HCT116 (cell line): ENCODE results near the gene RYR3. TPM values are rescaled to one million over a fixed set of nuclear protein-coding genes. Genes with fewer than 3 reads are reported as not detected.

Experiments used
- ATAC-seq: fragments of 200-7000 bp; cut with Tn5 transposase; 2 replicates; pipeline ENCODE4 v1.9.1; 2020; ENCODE audit warnings: mild to moderate bottlenecking, moderate library complexity
- BruUV-seq: library from RNA; stranded (reverse); fragments of 400-500 nt; replicated peaks from 2 replicates; lab custom pipeline; 2021; lab: Mats Ljungman, UMichigan
- CTCF ChIA-PET: fragments of 300-600 bp; sonication (Branson Sonifier 250); formaldehyde crosslinking; loops from one replicate; lab custom pipeline; 2021; ENCODE audit warnings: antibody characterized with exemption; lab: Charles Lee
- POLR2A ChIA-PET: fragments of 300-600, 350-600 bp; sonication (Branson Sonifier 250); formaldehyde crosslinking; loops from one replicate; lab custom pipeline; 2021; ENCODE audit warnings: antibody characterized with exemption; lab: Charles Lee
- RAD21 ChIA-PET, 2 experiments: fragments of 300-600 bp; sonication (Branson Sonifier 250); formaldehyde crosslinking; loops; one replicate each; lab custom pipeline; 2023; ENCODE audit warnings: low total read pairs in 2 of 2; ENCODE audit not compliant: uncharacterized antibody in 2 of 2, unreplicated experiment in 2 of 2, low non-redundant PET in 1 of 2; lab: Charles Lee
- DNase-seq: peaks from one replicate; pipeline ENCODE4 v3.0.0-alpha.2; 2010; ENCODE audit warnings: low read depth, low spot score
- H2AFZ ChIP-seq: fragments of 200-600 bp; shearing (Covaris generic), sonication (generic); 2 replicates; pipeline ENCODE4 v1.6.1; 2017; ENCODE audit warnings: low read depth, mixed run types, mixed read lengths, antibody characterized with exemption, low read length; ENCODE audit not compliant: poor library complexity, severe bottlenecking
- H3K27ac ChIP-seq: 2 replicates; pipeline ENCODE4 v1.5.1; 2012; ENCODE audit warnings: low read depth, low read length
- H3K27me3 ChIP-seq: fragments of 200-600 bp; sonication (generic); 2 replicates; pipeline ENCODE4 v1.6.1; 2016; ENCODE audit warnings: mixed run types, low read length, mixed read lengths; ENCODE audit not compliant: insufficient read depth
- H3K36me3 ChIP-seq, 2 experiments: fragments of 200-500 bp in 1 of 2; fragments of 200-600 bp in 1 of 2; sonication (Bioruptor generic) in 1 of 2; sonication (generic) in 1 of 2; 2 replicates each; pipeline versions ENCODE4 v1.5.1 to v1.6.1; 2014 to 2016; ENCODE audit warnings: low read length in 2 of 2, inconsistent platforms in 1 of 2, mixed read lengths in 1 of 2, mixed run types in 1 of 2; ENCODE audit not compliant: insufficient read depth in 2 of 2, control insufficient read depth in 1 of 2
- H3K4me1 ChIP-seq, 2 experiments: fragments of 200-600 bp in 1 of 2; sonication (generic) in 1 of 2; 2 replicates each; pipeline versions ENCODE4 v1.5.1 to v1.6.1; 2012 to 2017; ENCODE audit warnings: low read length in 2 of 2, inconsistent platforms in 1 of 2, mild to moderate bottlenecking in 1 of 2, mixed read lengths in 1 of 2, mixed run types in 1 of 2, moderate library complexity in 1 of 2; ENCODE audit not compliant: insufficient read depth in 2 of 2, control insufficient read depth in 1 of 2
- H3K4me2 ChIP-seq: fragments of 200-600 bp; sonication (generic); 2 replicates; pipeline ENCODE4 v1.6.1; 2017; ENCODE audit warnings: mixed run types, low read length, mixed read lengths
- H3K4me3 ChIP-seq, 2 experiments: fragments of 200-600 bp in 1 of 2; sonication (generic) in 1 of 2; replicated peaks in 1 of 2; 2 replicates each; pipeline ENCODE4 v1.5.1; 2011 to 2016; ENCODE audit warnings: low read length in 2 of 2, control low read depth in 1 of 2, low read depth in 1 of 2, mild to moderate bottlenecking in 1 of 2, mixed read lengths in 1 of 2, mixed run types in 1 of 2
- H3K79me2 ChIP-seq: fragments of 200-600 bp; sonication (generic); 2 replicates; pipeline ENCODE4 v1.6.1; 2017; ENCODE audit warnings: mild to moderate bottlenecking, mixed run types, low read length, moderate library complexity, mixed read lengths; ENCODE audit not compliant: insufficient read depth
- H3K9ac ChIP-seq: fragments of 200-600 bp; sonication (generic); 2 replicates; pipeline ENCODE4 v1.6.1; 2016; ENCODE audit warnings: low read length, mixed read lengths
- H3K9me2 ChIP-seq: fragments of 200-600 bp; sonication (generic), shearing (Covaris generic); 2 replicates; pipeline ENCODE4 v1.6.1; 2017; ENCODE audit warnings: mixed run types, mild to moderate bottlenecking, moderate library complexity; ENCODE audit not compliant: insufficient read depth
- H3K9me3 ChIP-seq, 2 experiments: fragments of 200-500 bp in 1 of 2; fragments of 200-600 bp in 1 of 2; sonication (Bioruptor generic) in 1 of 2; sonication (generic) in 1 of 2; 2 replicates each; pipeline ENCODE4 v1.6.1; 2014 to 2017; ENCODE audit warnings: low read length in 2 of 2, mixed read lengths in 2 of 2, inconsistent platforms in 1 of 2, low read depth in 1 of 2, mild to moderate bottlenecking in 1 of 2, mixed run types in 1 of 2, moderate library complexity in 1 of 2; ENCODE audit not compliant: control insufficient read depth in 1 of 2, insufficient read depth in 1 of 2
- H4K20me1 ChIP-seq: fragments of 200-600 bp; sonication (generic), shearing (Covaris generic); 2 replicates; pipeline ENCODE4 v1.6.1; 2017; ENCODE audit warnings: mixed run types, mild to moderate bottlenecking, moderate library complexity; ENCODE audit not compliant: insufficient read depth
- ELF1 ChIP-seq: IDR thresholded peaks from 2 replicates; pipeline ENCODE4 v1.6.1; 2012; ENCODE audit warnings: low read depth, borderline replicate concordance
- EZH2phosphoT487 ChIP-seq: fragments of 200-600 bp; IDR thresholded peaks from 2 replicates; pipeline ENCODE4 v1.6.1; 2018; ENCODE audit warnings: antibody characterized with exemption, borderline replicate concordance
- FOSL1 ChIP-seq: IDR thresholded peaks from 2 replicates; pipeline ENCODE4 v1.6.1; 2012; ENCODE audit warnings: low read depth
- MAX ChIP-seq: IDR thresholded peaks from 2 replicates; pipeline ENCODE4 v1.6.1; 2012
- POLR2A ChIP-seq: IDR thresholded peaks from 2 replicates; pipeline ENCODE4 v1.7.0; 2011; ENCODE audit warnings: borderline replicate concordance; ENCODE audit not compliant: insufficient read depth, insufficient read length; ENCODE audit errors: extremely low read depth
- POLR2AphosphoS5 ChIP-seq: IDR thresholded peaks from 2 replicates; pipeline ENCODE4 v1.6.1; 2011; ENCODE audit warnings: mild to moderate bottlenecking, low read depth, low read length, moderate library complexity
- RAD21 ChIP-seq: IDR thresholded peaks from 2 replicates; pipeline ENCODE4 v1.6.1; 2012; ENCODE audit warnings: low read depth, mild to moderate bottlenecking
- REST ChIP-seq: IDR thresholded peaks from 2 replicates; pipeline ENCODE4 v1.6.1; 2012; ENCODE audit warnings: low read depth
- SIN3A ChIP-seq: IDR thresholded peaks from 2 replicates; pipeline ENCODE4 v1.6.1; 2012; ENCODE audit warnings: low read depth
- SP1 ChIP-seq: IDR thresholded peaks from 2 replicates; pipeline ENCODE4 v1.6.1; 2012; ENCODE audit warnings: low read depth
- SRF ChIP-seq: IDR thresholded peaks from 2 replicates; pipeline ENCODE4 v1.6.1; 2012; ENCODE audit warnings: low read depth
- YY1 ChIP-seq: IDR thresholded peaks from 2 replicates; pipeline ENCODE4 v1.6.1; 2011; ENCODE audit warnings: low read length, low read depth, moderate library complexity, mild to moderate bottlenecking; ENCODE audit not compliant: insufficient replicate concordance; ENCODE audit errors: extremely low read depth
- ZFX ChIP-seq: fragments of 450-650 bp; IDR thresholded peaks from 2 replicates; pipeline ENCODE4 v1.6.1; 2017
- ZNF274 ChIP-seq: fragments of 200-500 bp; sonication (Bioruptor generic); IDR thresholded peaks from 2 replicates; pipeline ENCODE4 v1.6.1; 2014; ENCODE audit warnings: mild to moderate bottlenecking, low read depth, low read length, inconsistent platforms
- intact Hi-C: fragments of 100-400 bp; cut with micrococcal nuclease; formaldehyde crosslinking; loops from 2 replicates; pipeline ENCODE4 v1.10.0; 2022
- total RNA-seq: library from RNA; stranded (reverse); gene quantifications from one replicate; pipeline ENCODE4 v1.2.1, GENCODE V29; 2021; ENCODE audit not compliant: unreplicated experiment

RYR3 gene
- total RNA-seq, 1 experiment from 2014 or later, result not detected

- H3K9me3 ChIP-seq, result no peaks in the 10 kb centered on the region
- no peaks in the 10 kb centered on the region for H3K4me1 ChIP-seq
- no peak overlapping the region for H3K4me2 ChIP-seq
- TF ChIP-seq ELF1 (no peak), POLR2A (no peak), ZNF274 (no peak), EZH2phosphoT487 (no peak), SIN3A (no peak), REST (no peak), ZFX (no peak), POLR2AphosphoS5 (no peak), FOSL1 (no peak), MAX (no peak), SP1 (no peak), RAD21 (no peak), SRF (no peak), YY1 (no peak)
- CTCF ChIA-PET, result no interaction called here
- intact Hi-C loops, result no loop called here
- H4K20me1 ChIP-seq, result no peaks in the 10 kb centered on the region
- peaks cover 43% of the 10 kb centered on the region for H3K27me3 ChIP-seq
- ATAC-seq, result no peak
- BruUV-seq, result no TSS peak
- H3K4me3 ChIP-seq, result no peak overlapping the region
- H3K9ac ChIP-seq, result no peak overlapping the region
- RAD21 ChIA-PET, result no interaction called here
- no peaks in the 10 kb centered on the region for H3K9me2 ChIP-seq
- DNase-seq, result no peak
- no peak overlapping the region for H3K27ac ChIP-seq
- POLR2A ChIA-PET, result no interaction called here
- no peak overlapping the region for H2AFZ ChIP-seq
- no peaks in the 10 kb centered on the region for H3K36me3 ChIP-seq
- no peaks in the 10 kb centered on the region for H3K79me2 ChIP-seq
These were observed 289.4 kb downstream of the RYR3 start for GRCh38 chr15:33600212-33600611.
